Adipocyte (in vitro differentiated cells): ENCODE measurements around the gene KISS1.

Source experiments
- DNase-seq: peaks from one replicate; pipeline ENCODE4 v3.0.0-alpha.2; 2015; ENCODE audit warnings: low read depth
- H3K27me3 ChIP-seq: replicated peaks from 2 replicates; pipeline ENCODE4 v1.7.0; 2013; ENCODE audit warnings: mild to moderate bottlenecking, low read length, moderate library complexity; ENCODE audit not compliant: control insufficient read depth, insufficient read depth
- H3K36me3 ChIP-seq: 2 replicates; pipeline ENCODE4 v1.7.0; 2013; ENCODE audit warnings: low read length, mild to moderate bottlenecking, moderate library complexity; ENCODE audit not compliant: control insufficient read depth, insufficient read depth, severe bottlenecking
- H3K4me1 ChIP-seq: 2 replicates; pipeline ENCODE4 v1.7.0; 2013; ENCODE audit warnings: mild to moderate bottlenecking, low read length, moderate library complexity; ENCODE audit not compliant: control insufficient read depth, insufficient read depth
- H3K4me3 ChIP-seq: 2 replicates; pipeline ENCODE4 v1.7.0; 2013; ENCODE audit warnings: mild to moderate bottlenecking, low read length, moderate library complexity
- H3K9ac ChIP-seq: 2 replicates; pipeline ENCODE4 v1.7.0; 2013; ENCODE audit warnings: mild to moderate bottlenecking, low read length, moderate library complexity
- H3K9me3 ChIP-seq: 2 replicates; pipeline ENCODE4 v1.7.0; 2013; ENCODE audit warnings: mild to moderate bottlenecking, low read length, moderate library complexity; ENCODE audit not compliant: control insufficient read depth

The KISS1 gene

DNA sequence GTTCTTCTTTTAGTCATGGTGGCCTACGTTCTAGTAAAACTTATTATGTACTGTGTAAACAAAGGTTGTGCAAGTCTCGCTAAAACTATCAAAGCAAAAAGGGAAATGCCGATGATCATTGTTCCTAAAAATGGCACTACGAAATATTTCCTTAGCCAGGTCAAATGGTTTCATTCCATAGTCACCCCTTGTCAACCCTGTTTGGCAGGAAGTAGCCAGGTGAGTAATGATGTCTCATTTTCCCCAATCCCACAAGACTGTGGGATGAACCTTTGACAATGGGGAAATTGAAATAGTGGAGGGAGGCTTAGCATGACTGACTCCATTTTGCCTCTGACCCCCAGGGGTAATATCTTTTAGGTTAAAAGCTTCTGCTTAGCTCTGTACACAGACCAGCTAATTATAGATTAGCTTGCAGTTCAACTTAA, 24.5 kb downstream of the KISS1 start:
- Histone ChIP-seq H3K36me3 (no peaks in the 10 kb centered on the region), H3K4me1 (no peaks in the 10 kb centered on the region), H3K4me3 (no peak overlapping the region), H3K9ac (no peak overlapping the region), H3K27me3 (peaks cover 31% of the 10 kb centered on the region), H3K9me3 (peaks cover 2% of the 10 kb centered on the region)
- peak; percentile 46 for DNase-seq

DNA sequence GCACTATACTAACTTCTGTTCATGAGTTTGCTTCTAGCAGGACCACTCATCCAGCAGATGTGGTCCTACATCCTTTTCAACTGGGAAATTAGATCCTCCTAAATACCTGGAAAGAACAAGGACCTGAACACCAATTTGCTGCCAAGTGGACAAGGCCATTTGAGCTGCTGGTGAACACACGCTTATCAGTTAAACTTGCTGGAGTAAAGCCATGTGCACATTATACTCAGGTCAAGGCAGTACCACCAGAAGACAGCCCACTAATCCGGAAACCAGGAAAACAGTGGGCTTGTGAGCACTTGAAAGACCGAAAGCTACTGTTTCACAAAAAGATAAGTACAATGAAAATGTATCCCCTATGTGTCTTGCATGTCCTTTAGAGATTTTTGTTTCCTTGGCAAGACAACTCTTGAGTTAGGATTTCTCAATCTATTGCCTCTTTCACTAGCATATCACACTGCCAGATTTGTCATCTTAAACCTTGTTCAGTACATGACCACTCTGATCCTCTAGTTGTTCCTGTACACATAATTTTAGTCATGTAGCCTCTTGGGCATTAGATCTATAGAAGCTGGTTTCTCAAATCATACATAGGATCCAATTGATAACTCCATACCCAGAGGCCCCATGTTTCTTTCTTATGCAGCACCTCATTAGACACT, 25.7 kb downstream of the KISS1 start:
- H3K9ac ChIP-seq: no peak overlapping the region
- peaks cover 2% of the 10 kb centered on the region for H3K9me3 ChIP-seq
- no peak overlapping the region for H3K4me3 ChIP-seq
- DNase-seq: no peak
- H3K36me3 ChIP-seq: no peaks in the 10 kb centered on the region
- no peaks in the 10 kb centered on the region for H3K4me1 ChIP-seq
- peaks cover 30% of the 10 kb centered on the region for H3K27me3 ChIP-seq

DNA sequence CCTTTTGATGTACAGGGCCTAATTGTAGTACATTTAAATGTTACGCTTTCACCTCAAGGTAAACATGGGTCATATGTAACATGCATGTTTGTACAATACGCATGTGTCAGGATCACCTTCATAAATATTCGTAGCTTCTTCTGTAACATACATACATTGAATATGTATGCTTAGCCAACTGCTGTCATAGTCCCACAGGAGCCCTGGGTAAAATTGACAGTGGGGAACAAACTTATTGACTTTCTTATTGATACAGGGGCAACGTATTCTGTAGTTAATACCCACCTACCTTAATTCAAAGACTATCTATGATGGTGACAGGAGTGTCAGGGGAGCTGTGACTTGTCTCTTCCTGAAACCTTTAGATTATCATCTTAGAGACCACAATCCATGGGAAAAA, 26.4 kb downstream of the KISS1 start:
- H3K9me3 ChIP-seq: peaks cover 2% of the 10 kb centered on the region
- H3K9ac ChIP-seq: no peak overlapping the region
- peaks cover 28% of the 10 kb centered on the region for H3K27me3 ChIP-seq
- H3K36me3 ChIP-seq: no peaks in the 10 kb centered on the region
- H3K4me1 ChIP-seq: no peaks in the 10 kb centered on the region
- DNase-seq: no peak
- H3K4me3 ChIP-seq: no peak overlapping the region

DNA sequence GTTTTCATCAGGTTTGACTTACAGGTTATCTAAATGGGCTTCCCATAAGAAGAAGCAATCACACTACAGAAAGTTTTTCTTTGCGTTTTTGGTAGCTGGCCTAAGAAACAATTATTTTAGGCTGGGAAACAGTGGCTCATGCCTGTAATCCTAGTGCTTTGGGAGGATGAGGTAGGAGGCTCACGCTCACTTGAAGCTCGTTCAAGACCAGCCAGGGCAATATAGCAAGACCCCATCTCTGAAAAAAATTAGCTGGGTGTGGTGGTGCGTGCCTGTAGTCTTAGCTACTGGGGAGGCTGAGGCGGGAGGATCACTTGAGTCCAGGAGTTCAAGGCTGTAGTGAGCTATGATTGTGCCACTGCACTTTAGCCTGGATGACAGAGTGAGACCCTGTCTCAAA, 28.6 kb downstream of the KISS1 start:
- Histone ChIP-seq H3K27me3 (peaks cover 37% of the 10 kb centered on the region), H3K9ac (no peak overlapping the region), H3K4me1 (no peaks in the 10 kb centered on the region), H3K9me3 (peaks cover 2% of the 10 kb centered on the region), H3K36me3 (no peaks in the 10 kb centered on the region), H3K4me3 (no peak overlapping the region)
- DNase-seq: no peak

DNA sequence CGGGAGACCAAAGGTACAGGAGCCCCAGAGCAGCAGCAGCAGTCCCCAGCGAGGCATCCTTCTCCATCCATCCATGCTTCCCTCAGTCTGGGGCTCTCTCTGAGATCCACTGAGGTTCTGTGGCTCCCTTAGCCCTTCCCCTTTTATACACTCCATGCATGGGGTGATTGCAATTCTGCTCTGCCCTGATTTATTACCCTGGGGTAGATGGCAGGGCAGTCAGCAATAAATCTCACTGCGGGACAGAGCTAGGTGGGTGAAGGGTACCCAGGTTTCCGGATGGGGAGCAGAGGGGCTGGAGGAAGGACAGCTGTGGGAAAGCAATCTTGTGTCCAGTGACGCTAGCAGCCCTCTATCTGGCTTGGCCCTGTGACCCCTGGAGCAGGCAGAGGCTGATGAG, 30.1 kb downstream of the KISS1 start, which contains the start of gene REN:
REN (minus strand) TSS at position 119 of the 400 bp plus-strand sequence; CDS start at position 75, 44 bp downstream.
- Histone ChIP-seq H3K4me1 (no peaks in the 10 kb centered on the region), H3K9ac (no peak within 1 kb of the TSS), H3K9me3 (peaks cover 2% of the 10 kb centered on the region), H3K36me3 (no peaks in the 10 kb centered on the region), H3K4me3 (no peak within 1 kb of the TSS), H3K27me3 (peaks cover 48% of the 10 kb centered on the region)
- no peak for DNase-seq

DNA sequence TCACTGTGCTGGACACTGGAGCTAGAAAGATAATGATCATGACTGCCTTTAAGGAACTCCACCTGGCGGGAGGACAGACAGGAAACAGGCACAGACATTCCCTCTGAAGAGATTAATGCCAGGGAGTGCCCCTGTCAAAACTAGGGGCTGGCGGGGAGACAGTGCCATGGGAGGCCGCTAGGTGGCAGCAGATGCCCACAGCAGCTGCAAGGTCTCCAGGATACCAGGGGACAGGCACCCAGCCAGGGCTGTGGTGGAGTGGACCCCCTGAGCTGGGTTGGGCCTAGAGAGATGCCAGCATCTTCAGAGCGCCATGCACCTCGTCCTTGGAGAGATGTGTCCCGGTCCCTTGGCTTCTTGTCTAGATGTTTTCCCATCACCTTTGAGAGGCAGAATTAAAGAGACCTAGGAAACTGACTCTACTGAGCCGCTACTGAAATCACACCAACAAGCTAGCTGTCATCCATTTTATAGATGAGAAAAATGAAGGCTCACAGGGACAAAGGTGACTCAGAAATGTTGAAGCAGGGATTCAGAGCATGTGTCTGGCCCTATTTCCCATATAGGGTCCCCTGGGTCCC, 33.7 kb downstream of the KISS1 start:
- no peaks in the 10 kb centered on the region for H3K4me1 ChIP-seq
- H3K9me3 ChIP-seq: no peaks in the 10 kb centered on the region
- DNase-seq: peak; percentile 86
- no peak overlapping the region for H3K9ac ChIP-seq
- no peaks in the 10 kb centered on the region for H3K36me3 ChIP-seq
- no peak overlapping the region for H3K4me3 ChIP-seq
- H3K27me3 ChIP-seq: peaks cover 74% of the 10 kb centered on the region

DNA sequence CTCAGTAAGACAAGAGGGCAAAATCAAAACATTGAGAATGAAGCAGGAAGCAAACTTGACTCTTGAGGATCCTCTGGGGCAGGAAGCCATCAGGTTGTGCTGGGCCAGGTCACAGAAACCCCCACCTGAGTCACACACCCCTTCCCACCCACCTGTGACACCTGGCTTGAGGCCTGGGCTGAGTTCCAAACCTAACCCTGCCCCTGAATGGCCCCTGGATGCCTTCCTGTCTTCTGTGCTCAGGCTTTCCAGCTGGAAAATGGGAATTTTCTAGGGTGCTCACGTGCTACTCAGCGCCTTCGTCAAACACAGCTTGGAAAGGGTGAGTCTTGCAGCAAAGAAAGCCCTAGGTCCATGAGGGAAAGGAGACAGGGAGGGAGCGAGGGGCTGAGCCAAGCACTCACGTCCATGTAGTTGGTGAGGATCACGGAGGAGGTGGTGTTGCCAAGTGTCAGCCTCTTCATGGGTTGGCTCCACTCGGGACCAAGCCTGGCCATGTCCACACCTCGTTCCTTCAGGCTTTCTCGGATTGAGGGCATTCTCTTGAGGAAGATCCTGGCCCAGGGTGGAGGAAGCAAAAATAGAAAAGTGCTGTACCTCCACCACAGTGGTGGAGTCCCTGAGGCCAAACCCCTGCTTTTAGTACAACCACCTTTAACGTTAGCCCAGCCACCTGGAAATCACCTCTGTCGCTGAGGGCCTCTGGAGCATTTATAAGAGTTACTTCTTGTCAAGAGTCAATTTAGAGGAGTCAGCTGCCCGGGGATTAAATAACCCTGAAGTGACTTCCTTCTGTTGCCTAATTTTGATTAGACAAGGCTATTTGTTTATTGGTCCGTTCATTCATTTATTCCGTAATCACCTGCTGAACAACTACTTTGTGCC, 34.4 kb downstream of the KISS1 start:
- H3K4me3 ChIP-seq: no peak overlapping the region
- no peaks in the 10 kb centered on the region for H3K4me1 ChIP-seq
- H3K9ac ChIP-seq: no peak overlapping the region
- H3K27me3 ChIP-seq: peaks cover 74% of the 10 kb centered on the region
- no peak for DNase-seq
- no peaks in the 10 kb centered on the region for H3K9me3 ChIP-seq
- no peaks in the 10 kb centered on the region for H3K36me3 ChIP-seq

DNA sequence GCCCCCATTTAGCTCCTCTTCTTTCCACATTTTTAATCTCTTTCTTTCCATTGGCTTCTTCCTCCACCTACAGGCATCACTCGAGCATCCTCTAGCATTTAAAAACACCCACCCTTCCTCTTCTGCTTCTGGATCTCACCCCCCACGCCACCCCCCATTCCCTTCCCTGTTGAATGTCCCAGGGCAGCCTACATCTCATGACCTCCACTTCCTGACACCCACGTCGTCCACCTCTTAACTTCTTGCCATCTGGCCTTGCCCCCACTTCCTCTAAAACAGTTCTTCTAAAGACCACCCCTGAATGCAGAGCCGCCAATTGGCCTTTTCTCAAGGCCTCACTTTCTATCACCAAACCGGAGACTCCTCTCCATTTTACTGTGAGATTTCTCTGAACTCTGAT, 38.3 kb downstream of the KISS1 start:
- Histone ChIP-seq H3K36me3 (no peaks in the 10 kb centered on the region), H3K9ac (no peak overlapping the region), H3K4me1 (no peaks in the 10 kb centered on the region), H3K27me3 (peaks cover 74% of the 10 kb centered on the region), H3K4me3 (no peak overlapping the region), H3K9me3 (no peaks in the 10 kb centered on the region)
- DNase-seq: no peak

DNA sequence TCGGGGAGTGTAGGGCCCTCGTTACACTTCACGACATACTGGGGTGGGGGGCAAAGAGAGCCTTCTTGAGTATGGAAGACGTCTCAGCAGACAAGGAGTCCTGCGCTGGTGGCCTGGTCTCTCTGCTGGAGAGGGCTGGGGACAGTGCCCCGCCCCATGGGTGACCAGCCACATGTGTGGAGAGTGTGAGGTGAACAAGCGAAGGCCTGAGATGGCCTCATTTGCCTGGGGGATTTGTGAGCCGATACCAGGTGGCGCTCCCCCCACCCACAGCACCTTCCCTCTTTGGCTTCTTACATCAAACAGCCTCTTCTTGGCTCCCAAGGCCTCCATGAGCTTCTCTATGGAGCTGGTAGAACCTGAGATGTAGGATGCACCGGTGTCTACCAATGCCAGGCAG, 40.4 kb downstream of the KISS1 start:
- H3K4me3 ChIP-seq: no peak overlapping the region
- DNase-seq: no peak
- H3K4me1 ChIP-seq: no peaks in the 10 kb centered on the region
- H3K9ac ChIP-seq: no peak overlapping the region
- H3K27me3 ChIP-seq: peaks cover 61% of the 10 kb centered on the region
- H3K9me3 ChIP-seq: no peaks in the 10 kb centered on the region
- H3K36me3 ChIP-seq: no peaks in the 10 kb centered on the region

DNA sequence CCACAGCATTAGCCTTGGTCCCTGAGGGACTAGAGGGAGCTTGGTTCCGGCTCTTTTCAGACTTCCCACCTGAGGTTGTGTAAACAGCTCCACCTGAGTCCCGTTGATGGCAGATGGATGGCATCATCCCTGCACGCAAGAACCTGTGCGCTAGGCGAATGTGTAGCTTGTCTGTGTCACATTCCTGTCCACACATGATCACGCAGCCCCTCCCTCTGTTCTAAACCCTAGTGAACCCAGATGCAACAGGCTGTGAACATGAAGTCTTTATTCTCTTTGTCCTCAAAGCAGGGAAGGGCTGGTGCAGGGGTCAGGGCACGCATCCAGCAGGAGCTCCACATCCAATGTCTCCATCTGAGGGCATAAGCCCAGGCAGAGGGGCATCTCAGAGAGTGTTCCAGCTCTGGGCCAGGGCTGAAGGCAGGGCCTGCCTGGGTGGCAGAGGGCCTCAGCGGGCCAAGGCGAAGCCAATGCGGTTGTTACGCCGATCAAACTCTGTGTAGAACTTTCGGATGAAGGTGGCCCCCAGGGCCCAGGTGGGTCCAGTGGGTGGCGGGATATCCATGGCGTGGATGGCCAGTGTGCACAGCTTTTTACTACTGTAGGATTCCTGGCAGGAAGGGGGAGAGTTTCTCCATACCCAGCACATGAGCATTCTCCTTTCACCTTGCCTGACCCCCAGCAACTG, 41.6 kb downstream of the KISS1 start:
- Histone ChIP-seq H3K27me3 (peaks cover 49% of the 10 kb centered on the region), H3K36me3 (no peaks in the 10 kb centered on the region), H3K9ac (no peak overlapping the region), H3K4me3 (no peak overlapping the region), H3K4me1 (peaks cover 6% of the 10 kb centered on the region), H3K9me3 (no peaks in the 10 kb centered on the region)
- DNase-seq: no peak

DNA sequence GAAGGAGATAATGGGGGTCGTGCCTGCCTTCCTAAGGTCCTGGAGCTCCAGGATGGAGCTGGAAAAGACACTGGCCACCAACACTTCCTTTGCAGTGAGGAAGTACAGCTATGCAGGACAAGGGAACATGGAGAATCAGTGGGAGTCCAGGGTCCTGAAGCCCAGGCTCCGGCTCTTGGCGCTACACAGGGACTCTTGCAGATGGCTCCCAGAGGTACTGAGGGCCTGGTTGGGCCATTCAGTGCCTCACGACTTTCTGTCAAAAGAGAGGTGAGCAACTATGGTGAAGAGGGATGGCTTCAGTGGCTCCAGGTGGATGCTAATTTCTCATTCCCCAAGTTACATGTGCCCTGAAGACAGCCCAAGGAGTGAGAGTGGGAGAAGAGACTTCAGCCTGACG, 42.6 kb downstream of the KISS1 start:
- no peaks in the 10 kb centered on the region for H3K36me3 ChIP-seq
- H3K9ac ChIP-seq: no peak overlapping the region
- H3K4me3 ChIP-seq: no peak overlapping the region
- peaks cover 39% of the 10 kb centered on the region for H3K27me3 ChIP-seq
- no peaks in the 10 kb centered on the region for H3K9me3 ChIP-seq
- no peak for DNase-seq
- H3K4me1 ChIP-seq: peaks cover 6% of the 10 kb centered on the region
